SKM-1 treated with dmso at 0.1 percent for 144 hours (cell line): ENCODE results near the gene TMED4.

Experiments used
- DNase-seq: peaks from one replicate; lab custom pipeline; 2025; ENCODE audit not compliant: unreplicated experiment; lab: John Stamatoyannopoulos, UW

TMED4 gene

GRCh38 chr7:44581879-44582603 lies at the start of gene TMED4:
Gene TMED4 (minus strand): TSS chr7:44582231. CDS start chr7:44582206, 25 bp downstream.
- DNase-seq = peak; percentile 98

GRCh38 chr7:44631458-44632115 lies 49.6 kb upstream of the TMED4 start:
- no peak for DNase-seq

DNA sequence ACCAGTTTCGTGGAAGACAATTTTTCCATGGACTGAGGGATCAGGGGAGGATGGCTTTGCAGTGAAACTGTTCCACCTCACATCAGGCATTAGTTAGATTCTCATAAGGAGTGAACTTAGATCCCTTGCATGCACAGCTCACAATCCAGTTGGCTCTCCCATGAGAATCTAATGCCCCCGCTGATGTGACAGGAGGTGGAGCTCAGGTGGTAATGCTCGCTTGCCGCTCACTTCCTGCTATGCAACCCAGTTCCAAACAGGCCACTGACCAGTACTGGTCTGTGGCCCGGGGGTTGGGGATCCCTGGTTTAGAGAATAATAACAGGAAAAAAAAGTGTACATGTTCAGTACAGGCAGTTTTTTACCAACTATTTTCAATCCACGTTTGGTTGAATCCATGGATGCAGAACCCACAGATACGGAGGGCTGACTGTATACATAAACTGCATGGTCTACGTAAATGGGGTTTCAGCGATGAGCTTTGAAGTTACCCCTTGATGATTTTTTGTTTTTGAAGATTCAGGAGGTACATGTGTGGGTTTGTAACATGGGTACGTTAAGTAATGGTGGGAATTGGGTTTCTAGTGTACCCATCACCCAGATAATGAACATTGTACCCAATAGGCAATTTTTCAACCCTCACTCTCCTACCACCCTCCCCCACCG lies 48.9 kb upstream of the TMED4 start:
- no peak for DNase-seq

DNA sequence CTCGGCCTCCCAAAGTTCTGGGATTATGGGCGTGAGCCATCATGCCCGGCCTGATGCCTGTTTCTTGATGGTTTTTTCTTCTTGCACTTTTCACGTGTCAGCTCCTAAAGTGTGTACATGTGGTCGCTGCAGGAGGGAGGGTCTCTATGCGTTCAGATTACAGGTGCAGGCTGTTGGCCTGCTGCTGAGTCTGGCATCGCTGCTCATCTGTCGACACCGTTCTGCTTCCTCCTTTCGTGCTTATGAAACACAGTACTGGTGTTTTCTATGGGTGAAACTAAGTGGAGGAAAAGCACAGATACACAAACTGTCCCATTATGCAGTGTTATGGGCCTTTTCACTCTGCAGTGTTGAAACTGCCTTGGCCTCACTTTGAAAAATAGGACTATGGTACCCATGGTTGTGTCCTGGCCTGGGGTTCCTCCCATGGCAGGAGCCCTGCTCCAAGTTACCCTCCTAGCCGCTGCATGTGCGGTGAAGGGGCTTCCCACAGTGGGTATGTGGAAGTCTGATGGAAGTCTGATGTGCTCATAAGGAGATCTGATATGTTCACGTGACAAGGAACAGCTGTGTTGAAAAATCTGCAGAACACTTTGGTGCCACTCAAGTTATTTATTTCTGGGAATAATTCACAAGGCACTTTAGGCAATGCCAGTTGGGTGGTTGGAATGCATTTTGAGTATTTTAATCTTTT lies 47.9 kb upstream of the TMED4 start:
- peak; percentile 41 for DNase-seq

DNA sequence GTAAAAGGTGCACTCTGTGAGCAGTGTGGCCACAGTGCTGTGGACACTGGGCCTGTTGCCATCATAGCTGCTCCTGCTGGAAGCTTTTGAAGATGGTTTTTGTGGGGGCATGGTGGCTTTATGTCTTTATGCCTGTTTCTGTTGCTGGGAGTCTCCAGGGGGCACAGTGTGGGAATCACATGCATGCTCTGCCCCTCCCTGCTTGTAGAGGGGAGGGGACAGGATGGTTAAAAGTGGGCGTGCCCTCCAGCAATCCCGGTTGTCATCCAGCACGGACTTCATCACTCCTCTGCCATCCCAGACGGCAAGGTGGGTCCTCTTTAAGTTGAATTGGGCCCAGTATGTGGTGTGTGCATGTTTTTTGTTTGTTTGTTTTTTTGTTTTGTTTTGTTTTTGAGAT lies 44.6 kb upstream of the TMED4 start:
- no peak for DNase-seq

DNA sequence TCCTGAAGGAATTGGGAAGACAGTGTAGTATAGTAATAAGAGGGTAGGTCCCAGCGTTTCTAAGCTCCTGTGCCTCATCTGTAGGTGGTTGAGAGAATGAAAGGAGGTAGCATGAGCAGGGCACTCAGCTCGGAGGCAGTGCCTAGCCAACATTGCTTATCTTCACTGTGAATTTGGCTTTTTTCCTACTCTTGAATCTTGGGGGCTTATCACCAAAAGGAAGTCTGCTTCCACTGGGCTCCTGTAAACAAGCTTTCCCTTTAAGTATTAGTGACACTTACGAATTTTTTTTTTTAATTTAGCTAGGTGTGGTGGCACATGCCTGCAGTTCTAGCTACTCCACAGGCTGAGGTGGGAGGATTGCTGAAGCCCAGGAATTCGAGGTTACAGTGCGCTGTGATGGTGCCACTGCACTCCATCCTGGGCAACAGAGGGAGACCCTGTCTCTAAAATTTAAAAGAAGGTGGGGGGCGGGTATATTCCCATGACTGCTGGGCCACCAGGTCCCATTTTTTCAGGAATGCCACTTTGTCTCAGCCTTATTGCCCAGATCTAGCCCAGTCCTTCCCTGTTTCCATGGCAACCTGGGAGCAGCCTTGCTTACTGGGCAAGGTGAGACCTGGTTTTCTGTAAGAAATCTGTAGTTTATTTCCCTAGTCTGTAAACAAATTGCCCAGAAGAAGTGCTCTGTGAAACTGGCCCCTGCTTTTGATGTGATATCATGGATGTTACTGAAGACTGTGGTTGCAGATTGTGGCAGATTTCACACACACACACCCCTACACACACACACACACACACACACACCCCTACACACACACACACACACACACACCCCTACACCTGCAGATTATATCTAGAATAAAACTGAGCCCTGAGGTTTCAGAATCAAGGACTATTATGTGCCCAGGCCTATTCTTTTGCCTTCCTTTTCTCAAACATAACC lies 43.8 kb upstream of the TMED4 start:
- DNase-seq = no peak

- DNase-seq = no peak
Measured at GRCh38 chr7:44624318-44624717, 42.3 kb upstream of the TMED4 start.

DNA sequence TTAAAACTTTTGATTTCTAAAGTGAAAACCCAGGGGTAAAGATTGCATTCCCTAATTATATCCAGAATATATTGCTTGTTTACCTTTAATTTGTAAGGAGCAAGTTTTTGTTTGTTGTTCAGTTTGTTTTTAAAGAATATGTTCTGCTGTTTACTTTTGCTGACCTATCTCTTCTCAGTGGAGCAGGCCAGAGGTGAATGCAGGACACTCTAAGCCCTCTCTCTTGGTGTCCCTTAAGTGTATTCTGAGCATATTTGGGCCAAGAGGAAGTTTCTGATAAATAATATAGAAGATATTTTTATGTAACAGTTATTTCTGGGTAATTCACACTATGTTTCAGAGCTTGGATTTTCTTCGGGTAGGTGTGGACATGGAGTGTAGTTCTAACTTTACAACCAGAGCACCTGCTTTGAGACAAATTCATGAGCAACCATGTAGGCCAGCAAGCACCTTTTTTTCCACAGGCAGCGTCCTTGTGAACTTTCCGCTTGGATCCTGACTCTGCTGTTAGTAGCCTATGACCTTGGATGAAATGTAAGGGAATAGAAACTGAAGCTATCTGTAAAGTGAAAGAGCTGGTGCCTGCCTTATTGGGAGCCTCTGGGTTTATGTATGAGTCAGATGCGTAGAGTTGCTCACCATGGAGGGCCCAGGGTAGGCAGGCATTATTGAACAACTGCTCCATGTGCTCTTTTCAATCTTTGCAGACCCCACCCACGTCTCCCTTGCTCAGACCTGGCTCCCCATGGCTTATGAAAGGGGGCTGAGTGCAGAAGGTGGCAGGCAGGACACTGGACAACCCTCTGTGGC lies 40.5 kb upstream of the TMED4 start:
- no peak for DNase-seq

GRCh38 chr7:44621750-44622103 lies 39.7 kb upstream of the TMED4 start:
- no peak for DNase-seq

GRCh38 chr7:44621034-44621749 lies 39.2 kb upstream of the TMED4 start:
- DNase-seq = no peak

DNA sequence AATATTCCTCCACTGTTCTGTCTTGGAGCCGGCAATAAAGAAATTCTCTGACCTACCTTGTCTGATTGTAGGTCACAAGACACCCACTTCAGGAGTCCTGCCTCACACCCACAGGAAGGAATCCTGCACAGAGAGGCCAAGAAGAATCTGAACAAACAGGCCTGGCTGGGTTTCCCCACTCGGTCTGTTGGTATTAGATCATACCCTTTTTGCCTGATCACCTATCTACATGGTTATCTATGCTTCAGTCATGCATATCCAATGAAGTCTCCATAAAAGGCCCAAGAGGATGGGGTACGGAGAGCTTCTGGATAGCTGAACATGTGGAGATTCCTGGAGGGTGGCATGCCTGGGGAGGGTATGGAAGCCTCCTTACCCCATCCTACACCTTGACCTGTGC lies 36.7 kb upstream of the TMED4 start:
- DNase-seq = no peak

DNA sequence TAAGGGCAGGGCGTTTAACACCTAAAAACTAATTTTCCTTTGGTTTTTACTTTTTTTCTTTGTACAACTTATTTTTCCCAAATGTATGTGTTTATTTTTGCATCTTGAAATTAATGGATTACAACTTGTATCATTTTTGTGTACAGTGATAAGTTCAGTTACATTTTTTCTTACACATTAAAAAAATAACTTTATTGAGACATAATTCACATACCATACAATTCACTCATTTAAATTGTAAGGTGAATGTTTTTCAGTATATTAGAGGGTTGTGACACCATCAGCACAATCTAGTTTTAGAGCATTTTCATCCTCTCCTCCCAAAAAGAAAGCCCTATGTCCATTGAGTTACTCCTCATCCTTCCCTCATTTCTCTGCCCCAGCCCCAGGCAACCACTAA lies 36.0 kb upstream of the TMED4 start:
- DNase-seq = no peak

DNA sequence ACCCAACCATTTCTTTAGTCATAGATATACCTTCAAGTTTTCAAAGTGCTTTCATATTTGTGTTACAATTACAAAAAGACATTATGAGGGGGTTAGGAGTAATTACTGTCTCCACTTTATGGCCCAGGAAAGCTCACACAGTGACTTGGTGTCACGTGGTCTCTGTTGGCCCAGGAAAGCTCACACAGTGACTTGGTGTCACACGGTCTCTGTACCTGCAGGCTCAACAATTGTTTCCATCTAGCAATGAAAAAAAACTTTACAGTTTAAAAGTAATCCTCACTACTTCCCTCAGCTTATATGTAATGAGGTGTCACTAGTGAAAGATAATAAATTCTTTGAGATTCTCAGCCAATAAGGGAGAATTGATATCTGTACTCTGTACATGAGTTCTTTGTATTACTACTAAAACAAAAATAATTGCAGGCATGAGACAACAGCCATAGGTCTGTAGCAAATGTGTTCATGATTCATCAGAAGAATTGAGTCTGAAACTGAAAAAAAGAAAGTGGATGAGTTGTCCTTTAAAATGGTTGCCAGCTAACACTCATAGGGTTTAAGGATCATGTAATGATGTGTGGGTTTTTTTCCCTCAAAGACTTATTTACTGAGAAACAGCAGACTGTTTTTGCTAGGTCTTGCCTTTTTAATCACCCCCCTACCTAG lies 35.3 kb upstream of the TMED4 start:
- DNase-seq = no peak

- DNase-seq = no peak
Measured at GRCh38 chr7:44616545-44616944, 34.5 kb upstream of the TMED4 start.

DNA sequence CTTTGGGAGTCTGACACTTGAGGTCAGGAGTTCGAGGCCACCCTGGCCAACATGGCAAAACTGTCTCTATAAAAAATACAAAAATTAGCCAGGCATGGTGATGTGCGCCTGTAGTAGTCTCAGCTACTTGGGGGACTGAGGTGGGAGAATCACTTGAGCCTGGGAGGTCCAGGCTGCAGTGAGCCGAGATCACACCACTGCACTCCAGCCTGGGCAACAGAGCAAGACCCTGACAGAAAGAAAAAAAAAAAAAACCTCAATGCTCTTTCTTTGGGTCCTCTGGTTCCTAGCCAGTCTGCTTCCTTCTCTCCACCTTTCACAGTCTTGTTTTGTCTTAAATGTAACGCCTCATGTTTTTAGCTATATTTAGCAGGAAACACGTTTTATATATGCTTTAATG lies 33.8 kb upstream of the TMED4 start:
- no peak for DNase-seq

DNA sequence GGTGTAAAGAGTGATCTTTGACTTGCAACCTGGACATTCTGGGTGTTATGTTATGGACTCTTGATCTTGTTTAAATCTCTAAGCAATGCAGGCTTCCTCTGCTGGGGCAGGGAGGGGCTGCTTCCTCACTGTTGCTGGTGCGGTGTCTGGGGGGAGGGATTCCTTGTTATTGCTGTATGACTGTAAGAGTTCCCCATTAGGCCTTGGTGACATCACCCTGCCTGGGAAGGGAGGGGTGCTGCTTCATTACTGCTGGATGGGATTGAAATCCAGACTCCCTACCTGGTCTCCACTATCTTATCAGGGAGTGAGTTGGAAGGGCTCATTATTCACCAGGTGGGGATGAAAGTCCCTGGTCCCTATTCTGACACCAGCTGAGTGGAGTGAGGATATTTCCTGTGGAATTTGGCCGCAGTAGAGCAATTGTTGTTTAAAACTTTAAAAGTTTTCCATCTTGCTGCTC lies 33.1 kb upstream of the TMED4 start:
- DNase-seq = peak; percentile 54

GRCh38 chr7:44609829-44610228 lies 27.8 kb upstream of the TMED4 start:
- no peak for DNase-seq

- no peak for DNase-seq
Measured at GRCh38 chr7:44608916-44609648, 27.1 kb upstream of the TMED4 start.
